ENCODE measurements around the gene PI4KA. TPM values are rescaled to one million over a fixed set of nuclear protein-coding genes. Genes with fewer than 3 reads are reported as not detected.

PI4KA gene
- total and polyA plus RNA-seq, 2 donors = 32.5 to 64.0 TPM

- peaks cover 78 to 87% of the 10 kb centered on the region in 2 donors for H3K36me3 ChIP-seq (ENCODE audit: control insufficient read depth in 2 of 2, insufficient read depth in 2 of 2, low read length in 1 of 2)
Observed at GRCh38 chr22:20796731-20797130, 61.9 kb downstream of the PI4KA start.

GRCh38 chr22:20794650-20795413 lies 63.8 kb downstream of the PI4KA start:
- no peak for DNase-seq (ENCODE audit: low read depth in 6 of 9, low spot score in 9 of 9)
- Histone ChIP-seq H3K27me3 (ENCODE audit: control insufficient read depth in 2 of 2, insufficient read depth in 1 of 2, low read length in 1 of 2) (no peaks in the 10 kb centered on the region), H3K4me3 (ENCODE audit: low read length in 2 of 2) (no peak overlapping the region), H3K4me1 (ENCODE audit: control insufficient read depth in 2 of 2, insufficient read depth in 2 of 2, low read length in 2 of 2) (no peaks in the 10 kb centered on the region), H3K36me3 (ENCODE audit: control insufficient read depth in 2 of 2, insufficient read depth in 2 of 2, low read length in 1 of 2) (peaks cover 72 to 88% of the 10 kb centered on the region in 2 donors), H3K9me3 (ENCODE audit: control insufficient read depth in 2 of 2, insufficient read depth in 1 of 2, low read length in 1 of 2) (no peaks in the 10 kb centered on the region), H3K27ac (ENCODE audit: low read depth in 1 of 2, low read length in 1 of 2) (no peak overlapping the region)
- WGBS = 95% methylated on average over 7 of the region's 7 CpGs

More at GRCh38 chr22:20796731-20797130, 61.9 kb downstream of the PI4KA start:
- H3K4me3 ChIP-seq (ENCODE audit: low read length in 2 of 2) = no peak overlapping the region
- H3K27ac ChIP-seq (ENCODE audit: low read depth in 1 of 2, low read length in 1 of 2) = no peak overlapping the region
- 99% methylated on average over 8 of the region's 8 CpGs for WGBS
- no peaks in the 10 kb centered on the region for H3K9me3 ChIP-seq (ENCODE audit: control insufficient read depth in 2 of 2, insufficient read depth in 1 of 2, low read length in 1 of 2)
- DNase-seq (ENCODE audit: low read depth in 6 of 9, low spot score in 9 of 9) = no peak
- no peaks in the 10 kb centered on the region for H3K4me1 ChIP-seq (ENCODE audit: control insufficient read depth in 2 of 2, insufficient read depth in 2 of 2, low read length in 2 of 2)
- H3K27me3 ChIP-seq (ENCODE audit: control insufficient read depth in 2 of 2, insufficient read depth in 1 of 2, low read length in 1 of 2) = no peaks in the 10 kb centered on the region

DNA sequence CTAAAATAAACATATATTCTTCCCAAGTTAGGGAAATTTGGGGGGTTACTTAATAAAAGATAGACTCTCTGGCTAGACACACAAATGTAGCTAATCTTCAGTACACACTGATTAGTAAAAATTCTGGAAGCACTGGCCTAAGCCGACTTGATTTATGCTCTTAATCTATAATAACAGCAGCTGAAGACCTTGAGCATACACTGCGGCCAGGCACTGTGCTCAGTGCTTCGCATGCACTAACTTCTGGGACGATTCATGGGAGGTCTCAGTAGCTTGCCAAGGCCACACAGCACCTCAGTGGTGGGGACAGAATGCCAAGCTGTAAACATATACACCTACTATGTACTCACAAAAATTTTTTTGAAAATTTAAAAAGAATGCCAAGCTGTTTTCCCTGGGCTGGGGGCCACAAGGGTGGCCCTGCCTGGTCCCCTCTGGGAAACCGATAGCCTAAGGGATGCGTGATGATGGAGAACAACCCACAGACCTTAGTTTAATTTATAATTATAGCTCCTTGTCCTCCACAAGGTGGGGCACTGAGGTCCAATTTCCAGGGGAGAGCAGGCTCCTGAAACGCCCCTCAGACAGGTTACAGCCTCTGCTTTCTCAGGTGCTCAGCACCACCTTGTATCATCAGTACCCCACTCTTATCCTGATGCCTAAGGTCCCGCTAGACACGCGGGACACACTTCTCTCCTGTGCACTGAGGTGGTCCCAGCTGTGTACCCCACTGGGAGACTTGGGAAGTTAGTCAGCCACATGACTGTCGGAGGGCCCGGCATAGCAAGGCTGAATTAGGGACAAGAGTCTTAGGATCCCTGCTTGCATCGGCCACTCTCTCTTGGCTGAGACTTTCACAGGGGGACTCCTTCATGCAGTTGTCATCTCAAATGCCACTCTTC lies 64.6 kb downstream of the PI4KA start:
- Histone ChIP-seq H3K36me3 (ENCODE audit: control insufficient read depth in 2 of 2, insufficient read depth in 2 of 2, low read length in 1 of 2) (peaks cover 64 to 85% of the 10 kb centered on the region in 2 donors), H3K9me3 (ENCODE audit: control insufficient read depth in 2 of 2, insufficient read depth in 1 of 2, low read length in 1 of 2) (no peaks in the 10 kb centered on the region), H3K27ac (ENCODE audit: low read depth in 1 of 2, low read length in 1 of 2) (no peak overlapping the region), H3K27me3 (ENCODE audit: control insufficient read depth in 2 of 2, insufficient read depth in 1 of 2, low read length in 1 of 2) (no peaks in the 10 kb centered on the region), H3K4me3 (ENCODE audit: low read length in 2 of 2) (no peak overlapping the region), H3K4me1 (ENCODE audit: control insufficient read depth in 2 of 2, insufficient read depth in 2 of 2, low read length in 2 of 2) (no peaks in the 10 kb centered on the region)
- WGBS = 90% methylated on average over 13 of the region's 13 CpGs
- DNase-seq (ENCODE audit: low read depth in 6 of 9, low spot score in 9 of 9) = no peak

DNA sequence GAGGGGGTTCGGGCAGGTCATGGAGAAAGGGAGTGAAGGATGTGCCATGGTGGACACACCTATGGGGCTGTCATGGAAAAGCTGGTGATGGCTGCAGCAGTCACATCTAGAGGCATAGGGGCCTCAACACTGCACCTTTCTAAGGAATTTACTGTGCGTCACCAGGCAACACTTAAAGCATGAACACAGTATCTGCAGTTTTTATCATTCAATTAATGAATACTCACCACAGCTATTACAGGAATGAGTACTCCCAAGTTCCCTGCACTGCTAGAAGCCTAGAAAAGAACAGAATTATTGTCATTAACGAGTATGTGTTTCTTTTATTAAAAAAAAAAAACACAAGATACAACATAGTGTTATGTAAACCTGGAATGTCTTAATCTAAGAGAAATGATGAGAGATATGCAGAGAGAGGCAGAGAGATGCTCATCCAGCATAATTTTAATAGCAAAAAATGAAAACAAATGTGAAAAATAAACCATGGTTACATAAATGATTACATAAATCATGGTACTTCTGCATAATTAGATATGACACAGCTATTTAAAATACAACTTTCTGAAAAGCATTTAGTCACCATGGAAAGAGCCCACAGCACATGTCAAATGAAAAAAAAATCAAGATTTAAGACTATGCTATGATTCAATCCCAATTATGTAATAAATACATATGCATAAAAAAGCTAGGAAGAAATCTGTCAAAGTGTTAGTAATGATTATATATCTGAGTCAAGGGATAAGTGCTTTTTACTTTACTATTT lies 65.5 kb downstream of the PI4KA start:
- WGBS = 96% methylated on average over 3 of the region's 3 CpGs
- Histone ChIP-seq H3K27ac (ENCODE audit: low read depth in 1 of 2, low read length in 1 of 2) (no peak overlapping the region), H3K4me3 (ENCODE audit: low read length in 2 of 2) (no peak overlapping the region), H3K9me3 (ENCODE audit: control insufficient read depth in 2 of 2, insufficient read depth in 1 of 2, low read length in 1 of 2) (no peaks in the 10 kb centered on the region), H3K36me3 (ENCODE audit: control insufficient read depth in 2 of 2, insufficient read depth in 2 of 2, low read length in 1 of 2) (peaks cover 64 to 84% of the 10 kb centered on the region in 2 donors), H3K4me1 (ENCODE audit: control insufficient read depth in 2 of 2, insufficient read depth in 2 of 2, low read length in 2 of 2) (no peaks in the 10 kb centered on the region), H3K27me3 (ENCODE audit: control insufficient read depth in 2 of 2, insufficient read depth in 1 of 2, low read length in 1 of 2) (no peaks in the 10 kb centered on the region)
- no peak for DNase-seq (ENCODE audit: low read depth in 6 of 9, low spot score in 9 of 9)

DNA sequence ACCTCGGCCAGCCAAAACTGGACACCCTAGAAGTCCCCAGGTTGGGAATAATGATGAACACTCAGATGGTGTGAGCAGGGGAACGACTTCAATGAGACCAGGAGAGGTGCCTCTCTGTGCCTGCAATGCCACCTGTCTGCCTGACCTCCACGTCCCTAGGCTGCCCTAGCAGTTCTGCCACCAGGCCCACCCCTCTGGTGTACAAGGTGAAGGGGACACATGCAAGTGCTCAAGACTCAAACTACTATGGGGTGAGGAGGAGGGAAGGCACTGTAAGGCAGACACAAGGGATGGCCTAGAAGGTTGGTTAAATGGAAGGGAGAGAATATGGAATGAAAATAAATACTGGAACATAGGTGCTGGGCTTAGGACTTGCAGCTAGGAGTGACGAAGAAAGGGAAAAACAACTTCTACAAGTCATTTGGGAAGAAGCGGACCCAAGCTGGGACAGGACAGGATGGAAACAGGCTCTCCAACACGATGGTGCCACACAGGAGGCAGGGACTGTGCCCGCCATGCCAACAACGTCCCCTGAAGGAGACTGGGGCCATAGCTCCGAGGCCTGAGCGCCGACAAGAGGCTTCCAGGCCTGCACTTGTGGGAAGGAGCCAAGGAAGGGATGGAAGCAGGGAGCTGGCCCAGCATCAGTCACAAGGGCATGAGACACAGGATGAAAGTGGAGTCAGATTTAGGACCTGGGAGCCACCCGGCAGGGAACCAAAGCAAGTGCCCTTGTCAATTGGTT lies 66.2 kb downstream of the PI4KA start:
- WGBS = 97% methylated on average over 12 of the region's 12 CpGs
- H3K4me3 ChIP-seq (ENCODE audit: low read length in 2 of 2) = no peak overlapping the region
- H3K27me3 ChIP-seq (ENCODE audit: control insufficient read depth in 2 of 2, insufficient read depth in 1 of 2, low read length in 1 of 2) = no peaks in the 10 kb centered on the region
- H3K36me3 ChIP-seq (ENCODE audit: control insufficient read depth in 2 of 2, insufficient read depth in 2 of 2, low read length in 1 of 2) = peaks cover 64 to 84% of the 10 kb centered on the region in 2 donors
- no peak overlapping the region for H3K27ac ChIP-seq (ENCODE audit: low read depth in 1 of 2, low read length in 1 of 2)
- no peak for DNase-seq (ENCODE audit: low read depth in 6 of 9, low spot score in 9 of 9)
- no peaks in the 10 kb centered on the region for H3K4me1 ChIP-seq (ENCODE audit: control insufficient read depth in 2 of 2, insufficient read depth in 2 of 2, low read length in 2 of 2)
- no peaks in the 10 kb centered on the region for H3K9me3 ChIP-seq (ENCODE audit: control insufficient read depth in 2 of 2, insufficient read depth in 1 of 2, low read length in 1 of 2)

- no peak for DNase-seq (ENCODE audit: low read depth in 6 of 9, low spot score in 9 of 9)
- Histone ChIP-seq H3K36me3 (ENCODE audit: control insufficient read depth in 2 of 2, insufficient read depth in 2 of 2, low read length in 1 of 2) (peaks cover 54 to 70% of the 10 kb centered on the region in 2 donors), H3K27ac (ENCODE audit: low read depth in 1 of 2, low read length in 1 of 2) (no peak overlapping the region), H3K4me3 (ENCODE audit: low read length in 2 of 2) (no peak overlapping the region), H3K4me1 (ENCODE audit: control insufficient read depth in 2 of 2, insufficient read depth in 2 of 2, low read length in 2 of 2) (no peaks in the 10 kb centered on the region), H3K9me3 (ENCODE audit: control insufficient read depth in 2 of 2, insufficient read depth in 1 of 2, low read length in 1 of 2) (no peaks in the 10 kb centered on the region), H3K27me3 (ENCODE audit: control insufficient read depth in 2 of 2, insufficient read depth in 1 of 2, low read length in 1 of 2) (no peaks in the 10 kb centered on the region)
- WGBS = 98% methylated on average over 5 of the region's 5 CpGs
Observed at GRCh38 chr22:20788627-20789344, 69.8 kb downstream of the PI4KA start.

DNA sequence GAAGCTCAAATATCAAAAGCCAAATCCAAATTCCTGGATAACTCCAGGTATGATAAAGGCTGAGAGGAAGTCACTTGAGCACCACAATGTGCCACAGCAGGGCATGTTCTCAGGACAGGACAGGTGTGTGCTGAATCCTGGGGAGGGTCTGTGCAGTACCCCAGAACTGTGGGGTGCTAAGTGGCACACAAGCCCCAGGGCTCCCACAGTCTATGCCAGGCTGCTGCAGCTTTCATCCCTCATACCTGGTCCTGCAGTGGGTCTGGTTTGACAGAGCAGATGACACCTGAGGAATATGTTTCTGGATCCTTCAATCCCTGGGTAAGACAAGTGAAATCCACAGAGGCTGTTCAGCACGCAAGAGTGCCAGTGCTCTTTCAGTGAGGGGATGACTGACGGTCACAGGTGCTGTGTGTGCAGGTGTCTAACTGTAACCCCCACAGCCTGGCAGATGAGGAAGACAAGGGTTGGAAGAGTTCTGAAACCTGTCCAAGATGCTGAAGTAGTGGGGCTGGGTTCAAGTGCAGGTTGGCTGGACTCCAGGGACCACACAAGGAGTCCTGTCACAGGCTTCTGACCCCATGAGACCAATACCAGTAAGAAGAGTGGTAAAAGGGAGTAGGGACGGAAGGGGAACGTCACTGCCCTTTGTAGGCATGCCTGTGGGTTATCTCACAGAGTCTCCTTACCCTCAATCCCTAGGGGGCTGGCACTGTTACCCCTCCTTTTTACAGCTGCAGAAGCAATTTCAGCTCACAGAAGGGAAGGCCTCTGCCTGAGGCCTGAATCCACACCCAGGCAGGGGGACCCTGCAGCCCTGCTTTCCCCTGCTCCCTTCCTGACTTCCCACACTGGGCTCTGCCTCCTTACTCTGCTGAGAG lies 70.6 kb downstream of the PI4KA start:
- H3K36me3 ChIP-seq (ENCODE audit: control insufficient read depth in 2 of 2, insufficient read depth in 2 of 2, low read length in 1 of 2) = peaks cover 57 to 73% of the 10 kb centered on the region in 2 donors
- no peak overlapping the region for H3K27ac ChIP-seq (ENCODE audit: low read depth in 1 of 2, low read length in 1 of 2)
- H3K9me3 ChIP-seq (ENCODE audit: control insufficient read depth in 2 of 2, insufficient read depth in 1 of 2, low read length in 1 of 2) = no peaks in the 10 kb centered on the region
- WGBS = 97% methylated on average over 4 of the region's 4 CpGs
- no peaks in the 10 kb centered on the region for H3K4me1 ChIP-seq (ENCODE audit: control insufficient read depth in 2 of 2, insufficient read depth in 2 of 2, low read length in 2 of 2)
- no peaks in the 10 kb centered on the region for H3K27me3 ChIP-seq (ENCODE audit: control insufficient read depth in 2 of 2, insufficient read depth in 1 of 2, low read length in 1 of 2)
- DNase-seq (ENCODE audit: low read depth in 6 of 9, low spot score in 9 of 9) = no peak
- no peak overlapping the region for H3K4me3 ChIP-seq (ENCODE audit: low read length in 2 of 2)

All from thymus (tissue), 11 donors.